ENCODE measurements around the gene FBN1.

DNA sequence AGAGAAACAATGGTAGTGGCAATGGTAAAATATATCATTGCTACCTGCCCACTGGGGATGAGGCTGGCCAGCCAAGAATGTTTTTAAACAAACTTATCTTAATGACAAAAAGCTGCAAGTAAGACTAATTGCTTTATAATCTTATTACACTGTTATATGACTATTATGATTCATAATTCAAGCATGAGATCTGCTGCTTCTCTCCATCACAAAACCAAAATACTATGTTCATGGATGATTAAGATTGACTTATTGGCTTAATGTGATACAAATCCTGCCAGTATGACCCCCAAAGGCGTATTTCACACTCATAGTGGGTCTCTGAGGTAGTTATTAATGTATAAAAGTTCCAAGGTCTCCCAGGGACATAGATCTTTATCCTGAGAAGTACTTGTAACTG is 52.6 kb downstream of the FBN1 start:
- TF ChIP-seq POLR2A (IDR thresholded peaks at IDR 0.05; ENCODE audit: low read length) (no peak), GATA1 (IDR thresholded peaks at IDR 0.05; ENCODE audit: low read depth, low read length) (no peak)
